ENCODE measurements around the gene ACOX1. TPM values are rescaled to one million over a fixed set of nuclear protein-coding genes. Genes with fewer than 3 reads are reported as not detected.

The ACOX1 gene
- total RNA-seq, 1 experiment from 2014 or later = 39.5 TPM

DNA sequence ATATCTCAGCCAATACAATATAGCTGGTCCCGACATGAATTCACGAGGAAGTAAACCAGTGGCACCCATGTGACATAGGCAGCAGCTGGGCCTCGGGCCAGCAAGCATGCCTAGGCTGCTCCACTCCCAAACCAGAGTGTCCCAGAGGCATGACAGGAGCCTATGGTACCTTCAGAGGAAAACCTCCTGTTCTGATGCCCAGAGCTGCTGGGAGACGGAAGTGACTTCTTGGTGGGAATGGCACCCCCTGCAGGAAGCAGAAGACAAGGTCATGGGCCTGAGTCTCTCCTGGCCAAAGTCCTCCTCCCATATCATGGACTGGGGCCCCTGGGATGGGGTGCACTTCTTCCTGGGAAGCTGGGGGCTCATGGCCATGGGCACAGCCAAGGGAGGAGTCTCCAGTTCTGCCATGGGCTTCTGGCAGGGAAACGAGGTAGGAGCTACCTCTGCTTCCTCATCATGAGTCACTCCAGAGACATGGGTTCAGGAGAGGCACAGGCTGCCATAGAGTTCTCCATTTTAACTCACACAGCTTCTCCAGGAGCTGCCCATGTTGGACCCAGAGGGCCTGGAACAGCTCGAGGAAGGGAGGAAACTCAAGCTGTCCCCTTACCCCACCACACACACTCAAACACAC lies 51.6 kb downstream of the ACOX1 start:
- intact Hi-C loops (cut with micrococcal nuclease; ENCODE audit: unreplicated experiment) = no loop called here
- POLR2A ChIA-PET (ENCODE audit: low non-redundant PET) = no interaction called here
- no peak overlapping the region for H3K4me3 ChIP-seq (ENCODE audit: low read depth, low read length, poor library complexity, severe bottlenecking)
- H3K4me1 ChIP-seq (ENCODE audit: insufficient read depth, low read length, poor library complexity, severe bottlenecking) = no peaks in the 10 kb centered on the region
- no peak overlapping the region for H3K27ac ChIP-seq (ENCODE audit: low read depth, low read length, poor library complexity, severe bottlenecking)
- TF ChIP-seq EZH2 (IDR thresholded peaks at IDR 0.05; ENCODE audit: borderline replicate concordance, low read depth, low read length, poor library complexity, severe bottlenecking) (no peak), CTCF (conservative IDR thresholded peaks at IDR 0.05; ENCODE audit: low read depth, low read length) (peak; percentile 50)
- no peaks in the 10 kb centered on the region for H3K27me3 ChIP-seq (replicated peaks; ENCODE audit: insufficient read depth, low read depth, low read length, poor library complexity)
- peaks cover 17% of the 10 kb centered on the region for H3K36me3 ChIP-seq (ENCODE audit: insufficient read depth, low read length, poor library complexity, severe bottlenecking)
- BruUV-seq (replicated peaks) = no TSS peak
- CTCF ChIA-PET = interaction anchor here (0.6 kb wide), 3 partner anchors 14 to 540 kb away, joined by 3 to 11 read pairs (median 3); partner anchors contain the start of gene FBF1
- no peaks in the 10 kb centered on the region for H3K9me3 ChIP-seq (ENCODE audit: low read depth, low read length, poor library complexity, severe bottlenecking)
- DNase-seq (ENCODE audit: low spot score) = peak; percentile 33

DNA sequence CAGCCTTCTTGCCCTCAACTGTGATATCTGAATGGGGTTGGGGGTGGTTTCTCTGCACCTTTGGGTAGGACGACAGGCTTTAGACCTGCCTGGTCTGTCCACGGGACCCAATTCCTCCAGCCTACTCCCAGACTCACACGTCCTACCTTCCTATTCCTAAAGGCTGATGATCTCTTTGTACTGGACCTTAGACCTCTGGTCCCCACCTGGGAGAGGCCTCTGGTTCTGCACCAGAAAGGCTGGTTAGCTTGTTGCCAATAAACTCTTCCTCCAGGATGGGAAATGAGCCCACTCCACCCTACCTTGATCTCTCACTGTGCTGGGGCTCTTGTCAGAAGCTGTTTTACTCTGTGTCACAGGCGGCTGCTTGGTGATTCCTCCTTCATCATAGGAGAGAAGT lies 52.5 kb downstream of the ACOX1 start:
- H3K9me3 ChIP-seq (ENCODE audit: low read depth, low read length, poor library complexity, severe bottlenecking) = no peaks in the 10 kb centered on the region
- H3K36me3 ChIP-seq (ENCODE audit: insufficient read depth, low read length, poor library complexity, severe bottlenecking) = peaks cover 18% of the 10 kb centered on the region
- intact Hi-C loops (cut with micrococcal nuclease; ENCODE audit: unreplicated experiment) = no loop called here
- no peak overlapping the region for H3K4me3 ChIP-seq (ENCODE audit: low read depth, low read length, poor library complexity, severe bottlenecking)
- ChIA-PET POLR2A (ENCODE audit: low non-redundant PET) (no interaction called here), CTCF (no interaction called here)
- no peak overlapping the region for H3K27ac ChIP-seq (ENCODE audit: low read depth, low read length, poor library complexity, severe bottlenecking)
- no peak for TF ChIP-seq EZH2 (IDR thresholded peaks at IDR 0.05; ENCODE audit: borderline replicate concordance, low read depth, low read length, poor library complexity, severe bottlenecking)
- H3K27me3 ChIP-seq (replicated peaks; ENCODE audit: insufficient read depth, low read depth, low read length, poor library complexity) = no peaks in the 10 kb centered on the region
- no peaks in the 10 kb centered on the region for H3K4me1 ChIP-seq (ENCODE audit: insufficient read depth, low read length, poor library complexity, severe bottlenecking)
- BruUV-seq (replicated peaks) = no TSS peak
- DNase-seq (ENCODE audit: low spot score) = no peak

DNA sequence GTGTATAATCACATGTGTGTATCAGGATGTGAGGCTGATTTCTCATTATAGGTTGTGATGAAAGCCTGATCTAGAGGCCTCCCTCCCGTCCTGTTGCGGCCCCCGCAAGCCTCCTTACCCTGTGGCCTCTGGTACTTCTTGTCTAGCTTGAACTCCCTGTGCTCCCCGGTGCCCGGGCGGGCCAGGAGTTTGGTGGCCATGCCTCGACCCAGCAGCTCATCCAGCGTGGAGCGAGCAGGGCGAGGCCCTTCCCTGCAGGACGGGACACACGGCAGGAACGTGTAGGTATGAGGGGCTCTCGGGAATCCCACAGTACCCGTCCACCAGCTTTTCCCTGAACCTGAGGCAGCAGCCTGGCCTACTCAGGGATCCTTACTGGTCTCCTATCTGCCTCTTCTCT lies 53.1 kb downstream of the ACOX1 start:
- ChIA-PET CTCF (interaction anchor here (1.0 kb wide), 1 partner anchor 80 kb away, joined by 3 read pairs; no protein-coding TSS in a partner anchor), POLR2A (ENCODE audit: low non-redundant PET) (no interaction called here)
- H3K4me3 ChIP-seq (ENCODE audit: low read depth, low read length, poor library complexity, severe bottlenecking) = no peak overlapping the region
- H3K27ac ChIP-seq (ENCODE audit: low read depth, low read length, poor library complexity, severe bottlenecking) = no peak overlapping the region
- no peaks in the 10 kb centered on the region for H3K4me1 ChIP-seq (ENCODE audit: insufficient read depth, low read length, poor library complexity, severe bottlenecking)
- DNase-seq (ENCODE audit: low spot score) = no peak
- intact Hi-C loops (cut with micrococcal nuclease; ENCODE audit: unreplicated experiment) = no loop called here
- TF ChIP-seq EZH2 (IDR thresholded peaks at IDR 0.05; ENCODE audit: borderline replicate concordance, low read depth, low read length, poor library complexity, severe bottlenecking) = no peak
- no peak for TF ChIP-seq CTCF (conservative IDR thresholded peaks at IDR 0.05; ENCODE audit: low read depth, low read length)
- no TSS peak for BruUV-seq (replicated peaks)
- no peaks in the 10 kb centered on the region for H3K9me3 ChIP-seq (ENCODE audit: low read depth, low read length, poor library complexity, severe bottlenecking)
- H3K27me3 ChIP-seq (replicated peaks; ENCODE audit: insufficient read depth, low read depth, low read length, poor library complexity) = no peaks in the 10 kb centered on the region
- peaks cover 18% of the 10 kb centered on the region for H3K36me3 ChIP-seq (ENCODE audit: insufficient read depth, low read length, poor library complexity, severe bottlenecking)

GRCh38 chr17:75925103-75925502 lies 53.9 kb downstream of the ACOX1 start:
- Histone ChIP-seq H3K4me3 (ENCODE audit: low read depth, low read length, poor library complexity, severe bottlenecking) (no peak overlapping the region), H3K36me3 (ENCODE audit: insufficient read depth, low read length, poor library complexity, severe bottlenecking) (peaks cover 18% of the 10 kb centered on the region), H3K4me1 (ENCODE audit: insufficient read depth, low read length, poor library complexity, severe bottlenecking) (no peaks in the 10 kb centered on the region), H3K27me3 (replicated peaks; ENCODE audit: insufficient read depth, low read depth, low read length, poor library complexity) (no peaks in the 10 kb centered on the region), H3K9me3 (ENCODE audit: low read depth, low read length, poor library complexity, severe bottlenecking) (no peaks in the 10 kb centered on the region), H3K27ac (ENCODE audit: low read depth, low read length, poor library complexity, severe bottlenecking) (no peak overlapping the region)
- intact Hi-C loops (cut with micrococcal nuclease; ENCODE audit: unreplicated experiment) = no loop called here
- no peak for TF ChIP-seq EZH2 (IDR thresholded peaks at IDR 0.05; ENCODE audit: borderline replicate concordance, low read depth, low read length, poor library complexity, severe bottlenecking)
- no peak for TF ChIP-seq CTCF (conservative IDR thresholded peaks at IDR 0.05; ENCODE audit: low read depth, low read length)
- no peak for DNase-seq (ENCODE audit: low spot score)
- CTCF ChIA-PET = interaction anchor here (1.0 kb wide), 1 partner anchor 81 kb away, joined by 3 read pairs; no protein-coding TSS in a partner anchor
- no TSS peak for BruUV-seq (replicated peaks)
- POLR2A ChIA-PET (ENCODE audit: low non-redundant PET) = no interaction called here
